GM19043 (cell line): ENCODE data around the gene AP2A2.
"Not testable (repeated sequence)": the region's sequence is repeated elsewhere in the genome, so short reads cannot be mapped to it uniquely, and the experiment has no call there.

Experiments used
- ATAC-seq: cut with Tn5 transposase; IDR thresholded peaks from one replicate; pipeline ENCODE4 v1.9.1; 2021; ENCODE audit warnings: low read depth; ENCODE audit not compliant: unreplicated experiment

Gene AP2A2

GRCh38 chr11:971092-971690 is 45.5 kb downstream of the AP2A2 start:
- no peak for ATAC-seq

GRCh38 chr11:971731-972365 is 46.2 kb downstream of the AP2A2 start:
- no peak for ATAC-seq

- ATAC-seq = no peak
These were observed 47.0 kb downstream of the AP2A2 start for GRCh38 chr11:972523-973211.

GRCh38 chr11:973237-973636 is 47.6 kb downstream of the AP2A2 start:
- no peak for ATAC-seq

GRCh38 chr11:975376-975775 is 49.7 kb downstream of the AP2A2 start:
- ATAC-seq = not testable (repeated sequence)

- ATAC-seq = no peak
These were observed 50.2 kb downstream of the AP2A2 start for GRCh38 chr11:975827-976226.

- no peak for ATAC-seq
These were observed 50.9 kb downstream of the AP2A2 start for GRCh38 chr11:976431-977160.

GRCh38 chr11:977830-978720 is 52.4 kb downstream of the AP2A2 start:
- ATAC-seq = no peak

- ATAC-seq = no peak
These were observed 53.1 kb downstream of the AP2A2 start for GRCh38 chr11:978781-979180.

GRCh38 chr11:980438-981357 is 55.0 kb downstream of the AP2A2 start:
- ATAC-seq = no peak

GRCh38 chr11:981764-982163 is 56.1 kb downstream of the AP2A2 start:
- ATAC-seq = no peak

- no peak for ATAC-seq
These were observed 58.9 kb downstream of the AP2A2 start for GRCh38 chr11:984546-984945.

GRCh38 chr11:985406-985805 is 59.7 kb downstream of the AP2A2 start:
- ATAC-seq = no peak

GRCh38 chr11:985848-986247 is 60.2 kb downstream of the AP2A2 start:
- no peak for ATAC-seq

GRCh38 chr11:986270-986951 is 60.7 kb downstream of the AP2A2 start:
- ATAC-seq = no peak

- ATAC-seq = no peak
These were observed 61.3 kb downstream of the AP2A2 start for GRCh38 chr11:986952-987305.

GRCh38 chr11:987671-988070 is 62.0 kb downstream of the AP2A2 start:
- no peak for ATAC-seq

- ATAC-seq = no peak
These were observed 64.4 kb downstream of the AP2A2 start for GRCh38 chr11:990101-990500.

GRCh38 chr11:991034-991433 is 65.4 kb downstream of the AP2A2 start:
- no peak for ATAC-seq
